ENCODE results near the gene TMEM171.

TMEM171 gene

GRCh38 chr5:73119451-73120157, 771 bp upstream of the TMEM171 start:
- no peak for ATAC-seq
- TF ChIP-seq POU6F1 (CRISPR knock-in tag; IDR thresholded peaks at IDR 0.05; ENCODE audit: borderline replicate concordance, low read depth): no peak
- no peak for TF ChIP-seq ZNF8 (CRISPR knock-in tag; IDR thresholded peaks at IDR 0.05)
- no peak for TF ChIP-seq ARNTL (CRISPR knock-in tag; IDR thresholded peaks at IDR 0.05; ENCODE audit: borderline replicate concordance, low read depth)
- no peak for TF ChIP-seq TCF4 (CRISPR knock-in tag; IDR thresholded peaks at IDR 0.05; ENCODE audit: borderline replicate concordance)
- no peak for TF ChIP-seq CSDC2 (CRISPR knock-in tag; IDR thresholded peaks at IDR 0.05)
- TF ChIP-seq, protein P1, sequence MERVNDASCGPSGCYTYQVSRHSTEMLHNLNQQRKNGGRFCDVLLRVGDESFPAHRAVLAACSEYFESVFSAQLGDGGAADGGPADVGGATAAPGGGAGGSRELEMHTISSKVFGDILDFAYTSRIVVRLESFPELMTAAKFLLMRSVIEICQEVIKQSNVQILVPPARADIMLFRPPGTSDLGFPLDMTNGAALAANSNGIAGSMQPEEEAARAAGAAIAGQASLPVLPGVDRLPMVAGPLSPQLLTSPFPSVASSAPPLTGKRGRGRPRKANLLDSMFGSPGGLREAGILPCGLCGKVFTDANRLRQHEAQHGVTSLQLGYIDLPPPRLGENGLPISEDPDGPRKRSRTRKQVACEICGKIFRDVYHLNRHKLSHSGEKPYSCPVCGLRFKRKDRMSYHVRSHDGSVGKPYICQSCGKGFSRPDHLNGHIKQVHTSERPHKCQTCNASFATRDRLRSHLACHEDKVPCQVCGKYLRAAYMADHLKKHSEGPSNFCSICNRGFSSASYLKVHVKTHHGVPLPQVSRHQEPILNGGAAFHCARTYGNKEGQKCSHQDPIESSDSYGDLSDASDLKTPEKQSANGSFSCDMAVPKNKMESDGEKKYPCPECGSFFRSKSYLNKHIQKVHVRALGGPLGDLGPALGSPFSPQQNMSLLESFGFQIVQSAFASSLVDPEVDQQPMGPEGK (CRISPR knock-in tag; IDR thresholded peaks at IDR 0.05; ENCODE audit: borderline replicate concordance): no peak
- TF ChIP-seq TSHZ2 (CRISPR knock-in tag; IDR thresholded peaks at IDR 0.05): no peak
- no peak for TF ChIP-seq ZNF565 (CRISPR knock-in tag; conservative IDR thresholded peaks at IDR 0.05; ENCODE audit: low read depth)
- no peak for TF ChIP-seq ZC3H10 (CRISPR knock-in tag; IDR thresholded peaks at IDR 0.05)
- TF ChIP-seq SNAI2 (CRISPR knock-in tag; IDR thresholded peaks at IDR 0.05): no peak
- no peak for TF ChIP-seq ESRRG (CRISPR knock-in tag; IDR thresholded peaks at IDR 0.05)
- TF ChIP-seq PPARA (CRISPR knock-in tag; IDR thresholded peaks at IDR 0.05; ENCODE audit: borderline replicate concordance): no peak

GRCh38 chr5:73121119-73121463, 716 bp downstream of the TMEM171 start:
- TF ChIP-seq ISL1 (CRISPR knock-in tag; IDR thresholded peaks at IDR 0.05) (no peak), CSRNP3 (CRISPR knock-in tag; IDR thresholded peaks at IDR 0.05) (no peak), TSHZ2 (CRISPR knock-in tag; IDR thresholded peaks at IDR 0.05) (no peak), PPARA (CRISPR knock-in tag; IDR thresholded peaks at IDR 0.05; ENCODE audit: borderline replicate concordance) (no peak), RARB (CRISPR knock-in tag; IDR thresholded peaks at IDR 0.05) (no peak), ZFP3 (CRISPR knock-in tag; IDR thresholded peaks at IDR 0.05) (no peak), GLIS3 (CRISPR knock-in tag; IDR thresholded peaks at IDR 0.05) (no peak), ZNF8 (CRISPR knock-in tag; IDR thresholded peaks at IDR 0.05) (no peak), ZFP30 (CRISPR knock-in tag; IDR thresholded peaks at IDR 0.05) (no peak), CSDC2 (CRISPR knock-in tag; IDR thresholded peaks at IDR 0.05) (no peak), TOX (CRISPR knock-in tag; IDR thresholded peaks at IDR 0.05; ENCODE audit: borderline replicate concordance) (no peak)
- TF ChIP-seq, protein P2, sequence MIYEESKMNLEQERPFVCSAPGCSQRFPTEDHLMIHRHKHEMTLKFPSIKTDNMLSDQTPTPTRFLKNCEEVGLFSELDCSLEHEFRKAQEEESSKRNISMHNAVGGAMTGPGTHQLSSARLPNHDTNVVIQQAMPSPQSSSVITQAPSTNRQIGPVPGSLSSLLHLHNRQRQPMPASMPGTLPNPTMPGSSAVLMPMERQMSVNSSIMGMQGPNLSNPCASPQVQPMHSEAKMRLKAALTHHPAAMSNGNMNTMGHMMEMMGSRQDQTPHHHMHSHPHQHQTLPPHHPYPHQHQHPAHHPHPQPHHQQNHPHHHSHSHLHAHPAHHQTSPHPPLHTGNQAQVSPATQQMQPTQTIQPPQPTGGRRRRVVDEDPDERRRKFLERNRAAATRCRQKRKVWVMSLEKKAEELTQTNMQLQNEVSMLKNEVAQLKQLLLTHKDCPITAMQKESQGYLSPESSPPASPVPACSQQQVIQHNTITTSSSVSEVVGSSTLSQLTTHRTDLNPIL (CRISPR knock-in tag; IDR thresholded peaks at IDR 0.05; ENCODE audit: low read depth): no peak

More at GRCh38 chr5:73121119-73121463, 716 bp downstream of the TMEM171 start:
- peak; percentile 26; the same call in 2 of the 3 replicates for ATAC-seq
